ENCODE results near the gene NFAM1.

Gene NFAM1

DNA sequence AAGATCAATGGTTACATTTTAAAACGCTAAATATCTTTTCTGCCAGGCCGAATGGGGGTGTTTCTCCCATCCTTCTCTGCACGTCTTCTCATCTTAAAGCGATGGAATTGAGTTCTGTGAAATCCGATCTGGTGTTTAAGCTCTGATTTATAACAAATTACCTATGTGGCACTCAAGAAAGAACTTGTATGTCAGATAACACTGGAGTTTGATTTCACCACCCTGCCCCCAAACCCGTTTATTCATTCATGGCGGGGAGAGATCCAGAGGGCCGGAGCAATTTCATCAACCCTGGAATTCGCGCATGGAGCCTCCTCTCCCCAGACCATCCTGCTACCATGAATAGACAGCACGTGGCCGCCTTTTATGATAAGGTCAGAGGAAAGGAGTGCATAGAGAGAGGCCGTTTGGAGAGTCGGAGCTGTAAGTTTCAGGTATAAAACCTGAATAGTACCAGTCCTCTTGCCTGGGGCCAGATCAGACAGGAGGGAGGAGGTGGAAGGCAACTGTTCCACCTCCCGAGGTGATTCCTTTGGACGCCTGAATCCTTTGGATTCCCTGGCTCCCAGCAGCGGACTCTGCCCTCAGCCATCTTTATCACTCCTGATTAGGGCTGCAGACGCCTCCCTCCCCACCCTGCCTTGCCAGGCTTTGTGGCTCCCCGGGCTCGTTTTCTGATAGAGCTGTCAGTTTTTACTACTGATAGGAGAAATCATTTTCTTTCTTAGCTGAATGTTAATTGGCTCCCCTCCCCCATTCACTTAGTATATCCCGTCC, 27.3 kb upstream of the NFAM1 start:
- Histone ChIP-seq H3K9me3 (ENCODE audit: control insufficient read depth, insufficient read depth, low read depth, low read length) (no peaks in the 10 kb centered on the region), H3K27ac (ENCODE audit: extremely low read depth, low read depth, low read length) (peak overlapping the region; percentile 50; the same call in 1 of the 2 replicates), H3K36me3 (ENCODE audit: control insufficient read depth in 2 of 2, insufficient read depth in 1 of 2, low read length in 2 of 2) (no peaks in the 10 kb centered on the region), H3K4me1 (ENCODE audit: control insufficient read depth, insufficient read depth, low read length) (peaks cover 18% of the 10 kb centered on the region), H3K4me3 (ENCODE audit: low read depth, low read length) (no peak overlapping the region)
- POLR2A ChIA-PET, result interaction anchor here (0.7 to 1.7 kb wide), 5 partner anchors 10 to 369 kb away, joined by 3 to 4 read pairs (median 3); partner anchors contain the start of gene NDUFA6
- CTCF ChIA-PET, result interaction anchor here (0.5 to 2.3 kb wide), 5 partner anchors 11 to 729 kb away, joined by 3 to 26 read pairs (median 4); no protein-coding TSS in a partner anchor
- TF ChIP-seq ZNF426 (tag by site-specific recombination; IDR thresholded peaks at IDR 0.05) (no peak), ZNF211 (tag by site-specific recombination; IDR thresholded peaks at IDR 0.05; ENCODE audit: low read depth) (no peak), ZNF670 (tag by site-specific recombination; IDR thresholded peaks at IDR 0.05; ENCODE audit: low read depth) (no peak), ZNF664 (tag by site-specific recombination; IDR thresholded peaks at IDR 0.05) (no peak), ZNF510 (tag by site-specific recombination; IDR thresholded peaks at IDR 0.05; ENCODE audit: insufficient replicate concordance) (no peak), SP7 (tag by site-specific recombination; IDR thresholded peaks at IDR 0.05) (0 out of 2 replicates have a peak, but pooled peaks have one; percentile 42), ZNF843 (tag by site-specific recombination; IDR thresholded peaks at IDR 0.05) (no peak), ZNF548 (tag by site-specific recombination; IDR thresholded peaks at IDR 0.05) (no peak), YY1 (tag by site-specific recombination; IDR thresholded peaks at IDR 0.05) (peak; percentile 15; the same call in 1 of the 2 replicates), ZNF433 (tag by site-specific recombination; IDR thresholded peaks at IDR 0.05; ENCODE audit: low read depth) (no peak), ZXDB (tag by site-specific recombination; IDR thresholded peaks at IDR 0.05) (0 out of 2 replicates have a peak, but pooled peaks have one; percentile 36), TCF7L2 (IDR thresholded peaks at IDR 0.05; ENCODE audit: borderline replicate concordance, low read depth, low read length) (peak; percentile 50; the same call in 1 of the 2 replicates), ZNF830 (tag by site-specific recombination; IDR thresholded peaks at IDR 0.05; ENCODE audit: low read depth) (no peak), ZNF202 (tag by site-specific recombination; IDR thresholded peaks at IDR 0.05; ENCODE audit: borderline replicate concordance) (no peak), ZBTB1 (tag by site-specific recombination; IDR thresholded peaks at IDR 0.05) (no peak), ZBTB48 (tag by site-specific recombination; IDR thresholded peaks at IDR 0.05) (no peak), MEIS1 (CRISPR knock-in tag; IDR thresholded peaks at IDR 0.05; ENCODE audit: borderline replicate concordance) (no peak), TRIM28 (IDR thresholded peaks at IDR 0.05; ENCODE audit: borderline replicate concordance, low read length) (peak; percentile 46; the same call in 1 of the 2 replicates), ZNF48 (tag by site-specific recombination; IDR thresholded peaks at IDR 0.05) (no peak), ZNF133 (tag by site-specific recombination; IDR thresholded peaks at IDR 0.05) (no peak), BCL11A (tag by site-specific recombination; IDR thresholded peaks at IDR 0.05; ENCODE audit: low read depth) (no peak), FEZF1 (tag by site-specific recombination; IDR thresholded peaks at IDR 0.05) (peak; percentile 60; the same call in 1 of the 2 replicates), ZNF16 (tag by site-specific recombination; IDR thresholded peaks at IDR 0.05; ENCODE audit: low read depth) (no peak), ZNF174 (tag by site-specific recombination; IDR thresholded peaks at IDR 0.05) (no peak), ZBTB17 (tag by site-specific recombination; IDR thresholded peaks at IDR 0.05) (peak; percentile 48; the same call in 1 of the 2 replicates)
- TF ChIP-seq, protein P1, sequence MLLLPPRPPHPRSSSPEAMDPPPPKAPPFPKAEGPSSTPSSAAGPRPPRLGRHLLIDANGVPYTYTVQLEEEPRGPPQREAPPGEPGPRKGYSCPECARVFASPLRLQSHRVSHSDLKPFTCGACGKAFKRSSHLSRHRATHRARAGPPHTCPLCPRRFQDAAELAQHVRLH (tag by site-specific recombination; IDR thresholded peaks at IDR 0.05), result no peak
- TF ChIP-seq, protein P2, sequence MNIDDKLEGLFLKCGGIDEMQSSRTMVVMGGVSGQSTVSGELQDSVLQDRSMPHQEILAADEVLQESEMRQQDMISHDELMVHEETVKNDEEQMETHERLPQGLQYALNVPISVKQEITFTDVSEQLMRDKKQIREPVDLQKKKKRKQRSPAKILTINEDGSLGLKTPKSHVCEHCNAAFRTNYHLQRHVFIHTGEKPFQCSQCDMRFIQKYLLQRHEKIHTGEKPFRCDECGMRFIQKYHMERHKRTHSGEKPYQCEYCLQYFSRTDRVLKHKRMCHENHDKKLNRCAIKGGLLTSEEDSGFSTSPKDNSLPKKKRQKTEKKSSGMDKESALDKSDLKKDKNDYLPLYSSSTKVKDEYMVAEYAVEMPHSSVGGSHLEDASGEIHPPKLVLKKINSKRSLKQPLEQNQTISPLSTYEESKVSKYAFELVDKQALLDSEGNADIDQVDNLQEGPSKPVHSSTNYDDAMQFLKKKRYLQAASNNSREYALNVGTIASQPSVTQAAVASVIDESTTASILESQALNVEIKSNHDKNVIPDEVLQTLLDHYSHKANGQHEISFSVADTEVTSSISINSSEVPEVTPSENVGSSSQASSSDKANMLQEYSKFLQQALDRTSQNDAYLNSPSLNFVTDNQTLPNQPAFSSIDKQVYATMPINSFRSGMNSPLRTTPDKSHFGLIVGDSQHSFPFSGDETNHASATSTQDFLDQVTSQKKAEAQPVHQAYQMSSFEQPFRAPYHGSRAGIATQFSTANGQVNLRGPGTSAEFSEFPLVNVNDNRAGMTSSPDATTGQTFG (tag by site-specific recombination; IDR thresholded peaks at IDR 0.05; ENCODE audit: borderline replicate concordance), result no peak
- TF ChIP-seq, protein P3, sequence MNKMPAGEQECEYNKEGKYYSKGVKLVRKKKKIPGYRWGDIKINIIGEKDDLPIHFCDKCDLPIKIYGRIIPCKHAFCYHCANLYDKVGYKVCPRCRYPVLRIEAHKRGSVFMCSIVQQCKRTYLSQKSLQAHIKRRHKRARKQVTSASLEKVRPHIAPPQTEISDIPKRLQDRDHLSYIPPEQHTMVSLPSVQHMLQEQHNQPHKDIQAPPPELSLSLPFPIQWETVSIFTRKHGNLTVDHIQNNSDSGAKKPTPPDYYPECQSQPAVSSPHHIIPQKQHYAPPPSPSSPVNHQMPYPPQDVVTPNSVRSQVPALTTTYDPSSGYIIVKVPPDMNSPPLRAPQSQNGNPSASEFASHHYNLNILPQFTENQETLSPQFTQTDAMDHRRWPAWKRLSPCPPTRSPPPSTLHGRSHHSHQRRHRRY (tag by site-specific recombination; IDR thresholded peaks at IDR 0.05), result no peak
- TF ChIP-seq, protein P4, sequence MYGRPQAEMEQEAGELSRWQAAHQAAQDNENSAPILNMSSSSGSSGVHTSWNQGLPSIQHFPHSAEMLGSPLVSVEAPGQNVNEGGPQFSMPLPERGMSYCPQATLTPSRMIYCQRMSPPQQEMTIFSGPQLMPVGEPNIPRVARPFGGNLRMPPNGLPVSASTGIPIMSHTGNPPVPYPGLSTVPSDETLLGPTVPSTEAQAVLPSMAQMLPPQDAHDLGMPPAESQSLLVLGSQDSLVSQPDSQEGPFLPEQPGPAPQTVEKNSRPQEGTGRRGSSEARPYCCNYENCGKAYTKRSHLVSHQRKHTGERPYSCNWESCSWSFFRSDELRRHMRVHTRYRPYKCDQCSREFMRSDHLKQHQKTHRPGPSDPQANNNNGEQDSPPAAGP (tag by site-specific recombination; IDR thresholded peaks at IDR 0.05), result no peak
- TF ChIP-seq, protein P5, sequence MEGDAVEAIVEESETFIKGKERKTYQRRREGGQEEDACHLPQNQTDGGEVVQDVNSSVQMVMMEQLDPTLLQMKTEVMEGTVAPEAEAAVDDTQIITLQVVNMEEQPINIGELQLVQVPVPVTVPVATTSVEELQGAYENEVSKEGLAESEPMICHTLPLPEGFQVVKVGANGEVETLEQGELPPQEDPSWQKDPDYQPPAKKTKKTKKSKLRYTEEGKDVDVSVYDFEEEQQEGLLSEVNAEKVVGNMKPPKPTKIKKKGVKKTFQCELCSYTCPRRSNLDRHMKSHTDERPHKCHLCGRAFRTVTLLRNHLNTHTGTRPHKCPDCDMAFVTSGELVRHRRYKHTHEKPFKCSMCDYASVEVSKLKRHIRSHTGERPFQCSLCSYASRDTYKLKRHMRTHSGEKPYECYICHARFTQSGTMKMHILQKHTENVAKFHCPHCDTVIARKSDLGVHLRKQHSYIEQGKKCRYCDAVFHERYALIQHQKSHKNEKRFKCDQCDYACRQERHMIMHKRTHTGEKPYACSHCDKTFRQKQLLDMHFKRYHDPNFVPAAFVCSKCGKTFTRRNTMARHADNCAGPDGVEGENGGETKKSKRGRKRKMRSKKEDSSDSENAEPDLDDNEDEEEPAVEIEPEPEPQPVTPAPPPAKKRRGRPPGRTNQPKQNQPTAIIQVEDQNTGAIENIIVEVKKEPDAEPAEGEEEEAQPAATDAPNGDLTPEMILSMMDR (tag by site-specific recombination; IDR thresholded peaks at IDR 0.05), result no peak

Measured in HEK293 (cell line).